HEK293 (cell line): ENCODE data around the gene IL1RAP.

Source experiments
- SCRT2 ChIP-seq: fragments of 450-650 bp; formaldehyde crosslinking; IDR thresholded peaks from 2 replicates; pipeline ENCODE4 v1.5.1; 2016; ENCODE audit warnings: missing biosample characterization, missing genetic modification characterization
- ZBTB8A ChIP-seq: fragments of 450-650 bp; formaldehyde crosslinking; IDR thresholded peaks from 2 replicates; pipeline ENCODE4 v1.5.1; 2016; ENCODE audit warnings: missing biosample characterization, missing genetic modification characterization
- ZNF626 ChIP-seq: fragments of 450-650 bp; sonication (Bioruptor Pico); formaldehyde crosslinking; IDR thresholded peaks from 2 replicates; pipeline ENCODE4 v1.5.1; 2018; ENCODE audit warnings: missing biosample characterization, missing genetic modification characterization, inconsistent platforms
- TF ChIP-seq, protein P1 (sequence below): fragments of 450-650 bp; formaldehyde crosslinking; IDR thresholded peaks from 2 replicates; pipeline ENCODE4 v1.5.1; 2016; ENCODE audit warnings: missing biosample characterization, missing genetic modification characterization

DNA sequence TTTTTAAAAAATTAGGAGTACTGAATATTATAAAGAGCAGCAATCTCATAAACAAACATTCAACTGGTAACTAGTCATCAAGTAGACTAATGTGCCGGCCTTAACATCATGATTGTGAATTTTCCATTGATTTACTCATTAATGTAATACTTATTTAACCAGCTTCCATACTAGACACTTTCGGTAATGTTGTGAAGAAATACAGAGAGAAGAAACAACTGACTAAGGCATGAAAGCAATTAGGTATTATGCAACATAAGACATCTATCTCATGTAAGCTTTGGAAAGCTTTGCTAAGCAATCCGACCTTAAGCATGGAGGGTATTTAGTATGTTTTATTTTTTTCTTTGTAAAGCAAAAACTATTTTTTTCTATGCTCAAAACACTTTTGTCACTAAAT lies 108.0 kb downstream of the IL1RAP start:
- TF ChIP-seq, protein P1, sequence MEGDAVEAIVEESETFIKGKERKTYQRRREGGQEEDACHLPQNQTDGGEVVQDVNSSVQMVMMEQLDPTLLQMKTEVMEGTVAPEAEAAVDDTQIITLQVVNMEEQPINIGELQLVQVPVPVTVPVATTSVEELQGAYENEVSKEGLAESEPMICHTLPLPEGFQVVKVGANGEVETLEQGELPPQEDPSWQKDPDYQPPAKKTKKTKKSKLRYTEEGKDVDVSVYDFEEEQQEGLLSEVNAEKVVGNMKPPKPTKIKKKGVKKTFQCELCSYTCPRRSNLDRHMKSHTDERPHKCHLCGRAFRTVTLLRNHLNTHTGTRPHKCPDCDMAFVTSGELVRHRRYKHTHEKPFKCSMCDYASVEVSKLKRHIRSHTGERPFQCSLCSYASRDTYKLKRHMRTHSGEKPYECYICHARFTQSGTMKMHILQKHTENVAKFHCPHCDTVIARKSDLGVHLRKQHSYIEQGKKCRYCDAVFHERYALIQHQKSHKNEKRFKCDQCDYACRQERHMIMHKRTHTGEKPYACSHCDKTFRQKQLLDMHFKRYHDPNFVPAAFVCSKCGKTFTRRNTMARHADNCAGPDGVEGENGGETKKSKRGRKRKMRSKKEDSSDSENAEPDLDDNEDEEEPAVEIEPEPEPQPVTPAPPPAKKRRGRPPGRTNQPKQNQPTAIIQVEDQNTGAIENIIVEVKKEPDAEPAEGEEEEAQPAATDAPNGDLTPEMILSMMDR (tag by site-specific recombination), result no peak
- no peak for TF ChIP-seq ZBTB8A (tag by site-specific recombination)
- TF ChIP-seq ZNF626 (tag by site-specific recombination), result no peak
- no peak for TF ChIP-seq SCRT2 (tag by site-specific recombination)
